Stimulated activated effector memory CD8-positive, alpha-beta T cell treated with anti-CD3 and anti-CD28 coated beads, Interleukin-12 subunit alpha, Interleukin-12 subunit beta, amount 100 ng/mL, for 72 hours (primary cell): Measurements from ENCODE around the gene HOXC13.

Experiments
- ATAC-seq: fragments of 150-1000 bp; cut with Tn5 transposase; 2 replicates; pipeline ENCODE4 v1.10.0; 2021
- DNase-seq, 2 donors: peaks; one replicate each; pipeline ENCODE4 v3.0.0; 2021 to 2022; ENCODE audit warnings: low spot score in 2 of 2
- H3K27ac Mint-ChIP-seq: one replicate; pipeline ENCODE4 v1.8.0; 2022; ENCODE audit warnings: mild to moderate bottlenecking, mixed read lengths
- H3K36me3 Mint-ChIP-seq: one replicate; pipeline ENCODE4 v1.8.0; 2022; ENCODE audit warnings: mild to moderate bottlenecking, mixed read lengths
- H3K4me1 Mint-ChIP-seq: one replicate; pipeline ENCODE4 v1.8.0; 2022; ENCODE audit warnings: mixed read lengths
- H3K4me3 Mint-ChIP-seq: one replicate; pipeline ENCODE4 v1.8.0; 2022; ENCODE audit warnings: mild to moderate bottlenecking, mixed read lengths
- H3K9me3 Mint-ChIP-seq: one replicate; pipeline ENCODE4 v1.8.0; 2022; ENCODE audit warnings: mixed read lengths

The HOXC13 gene

GRCh38 chr12:53932915-53933314 is 5.7 kb upstream of the HOXC13 start:
- H3K4me3 Mint-ChIP-seq, result no peak overlapping the region
- H3K27ac Mint-ChIP-seq, result no peak overlapping the region
- ATAC-seq (no peak), DNase-seq (no peak)
- H3K36me3 Mint-ChIP-seq, result no peaks in the 10 kb centered on the region
- H3K9me3 Mint-ChIP-seq, result no peaks in the 10 kb centered on the region
- peaks cover 15% of the 10 kb centered on the region for H3K4me1 Mint-ChIP-seq

DNA sequence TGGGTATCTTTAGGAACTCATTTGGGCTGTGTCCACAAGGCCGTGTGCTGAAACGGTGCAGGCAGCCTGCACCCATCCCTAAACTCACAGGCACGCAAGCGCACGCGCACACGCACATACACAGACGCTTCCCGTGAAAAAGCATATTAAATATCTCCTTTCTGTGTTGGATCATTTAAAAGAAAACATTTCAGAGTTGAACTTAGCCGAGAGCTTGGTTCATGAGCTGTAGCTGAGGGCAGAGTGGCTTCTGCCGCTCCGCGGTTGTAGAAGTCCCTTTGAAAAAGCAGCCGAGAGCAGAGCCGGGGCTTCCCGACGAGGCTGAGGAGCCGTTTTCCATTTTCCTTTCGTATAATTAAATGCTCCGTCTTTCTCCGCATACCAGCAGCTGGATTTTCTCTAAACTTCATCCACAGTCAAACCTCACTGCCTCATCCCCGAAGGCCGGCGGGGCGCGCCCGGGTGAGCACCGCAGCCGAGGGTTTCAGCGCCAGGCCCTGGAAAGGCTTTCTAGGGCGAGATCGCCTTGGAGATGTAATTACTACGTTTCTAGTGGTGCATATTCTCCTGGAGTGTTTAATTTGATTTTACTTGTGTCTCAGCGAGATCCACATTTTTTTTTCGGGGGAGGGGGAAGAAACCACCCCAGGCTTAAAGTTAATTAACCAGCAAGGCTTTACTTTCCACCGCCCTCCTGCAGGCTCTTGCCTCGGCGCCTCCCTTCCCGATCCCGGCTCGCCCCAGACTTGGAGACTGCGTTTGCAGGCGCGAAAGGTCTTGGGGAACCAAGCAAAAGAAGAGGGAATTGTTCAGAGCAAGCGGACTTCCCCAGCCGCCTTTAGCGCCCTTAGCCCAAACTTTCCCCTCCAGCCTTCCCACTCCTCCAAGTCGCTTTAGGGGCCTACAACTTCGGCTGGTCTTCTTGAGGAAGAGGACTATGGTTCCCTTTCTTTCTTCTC is 3.0 kb upstream of the HOXC13 start:
- DNase-seq, result no peak
- Mint-ChIP-seq H3K36me3 (no peaks in the 10 kb centered on the region), H3K9me3 (no peaks in the 10 kb centered on the region), H3K4me3 (no peak overlapping the region), H3K27ac (no peak overlapping the region), H3K4me1 (peaks cover 15% of the 10 kb centered on the region)
- ATAC-seq, result no peak

DNA sequence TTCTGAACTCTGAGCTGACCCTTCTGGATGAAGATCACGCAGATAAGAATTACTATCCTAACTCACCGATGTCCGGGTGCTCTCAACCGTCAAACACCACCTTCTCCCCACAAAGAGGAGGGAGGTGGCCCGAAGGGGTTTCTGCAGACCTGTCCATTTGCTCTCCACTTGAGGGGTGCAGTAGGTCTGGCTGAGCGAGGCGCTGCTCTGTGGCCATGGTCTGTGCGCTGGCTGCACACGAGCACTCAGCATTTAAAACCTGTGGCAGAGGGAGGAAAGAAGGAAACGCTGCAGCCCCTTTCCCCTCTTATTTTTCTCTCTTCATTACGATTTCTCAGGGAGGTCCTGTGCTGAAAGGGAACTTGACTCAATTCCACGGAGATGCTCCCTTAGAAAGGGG is 1.5 kb upstream of the HOXC13 start:
- no peak overlapping the region for H3K4me3 Mint-ChIP-seq
- H3K27ac Mint-ChIP-seq, result no peak overlapping the region
- peaks cover 15% of the 10 kb centered on the region for H3K4me1 Mint-ChIP-seq
- H3K36me3 Mint-ChIP-seq, result no peaks in the 10 kb centered on the region
- DNase-seq (no peak), ATAC-seq (no peak)
- no peaks in the 10 kb centered on the region for H3K9me3 Mint-ChIP-seq

GRCh38 chr12:53937596-53938325 is 870 bp upstream of the HOXC13 start:
- H3K9me3 Mint-ChIP-seq, result no peaks in the 10 kb centered on the region
- H3K4me3 Mint-ChIP-seq, result no peak overlapping the region
- DNase-seq (no peak), ATAC-seq (no peak)
- peaks cover 15% of the 10 kb centered on the region for H3K4me1 Mint-ChIP-seq
- H3K27ac Mint-ChIP-seq, result no peak overlapping the region
- H3K36me3 Mint-ChIP-seq, result no peaks in the 10 kb centered on the region

DNA sequence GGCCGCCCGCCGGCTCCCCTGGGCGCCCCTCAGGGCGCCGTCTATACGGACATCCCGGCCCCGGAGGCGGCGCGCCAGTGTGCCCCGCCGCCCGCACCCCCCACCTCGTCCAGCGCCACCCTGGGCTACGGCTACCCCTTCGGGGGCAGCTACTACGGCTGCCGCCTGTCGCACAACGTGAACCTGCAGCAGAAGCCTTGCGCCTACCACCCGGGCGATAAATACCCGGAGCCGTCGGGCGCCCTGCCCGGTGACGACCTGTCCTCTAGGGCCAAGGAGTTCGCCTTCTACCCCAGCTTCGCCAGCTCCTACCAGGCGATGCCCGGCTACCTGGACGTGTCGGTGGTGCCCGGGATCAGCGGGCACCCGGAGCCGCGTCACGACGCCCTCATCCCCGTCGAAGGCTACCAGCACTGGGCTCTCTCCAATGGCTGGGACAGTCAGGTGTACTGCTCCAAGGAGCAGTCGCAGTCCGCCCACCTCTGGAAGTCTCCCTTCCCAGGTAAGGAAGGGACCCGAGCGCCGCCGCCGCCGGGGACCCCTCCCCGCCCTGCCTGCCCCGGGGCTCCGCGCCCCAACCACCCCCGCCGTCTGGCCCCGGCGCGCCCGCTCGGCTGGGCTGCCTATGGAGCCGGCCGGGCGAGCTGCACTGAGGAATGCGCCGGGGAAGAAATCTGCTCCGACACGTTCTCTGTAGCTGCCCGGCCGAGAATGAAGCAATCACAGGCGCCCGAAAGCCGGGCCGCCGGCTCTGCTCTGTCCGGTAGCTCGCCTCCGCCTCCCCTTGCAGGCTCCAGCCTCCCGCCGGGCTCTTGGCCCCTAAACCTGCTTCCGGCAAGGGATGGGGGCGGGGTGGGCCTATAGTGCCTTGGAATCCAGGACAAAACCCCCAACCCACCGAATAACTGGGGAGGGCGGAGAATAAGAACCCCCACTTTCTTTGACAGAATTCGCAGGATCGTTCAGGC is 794 bp downstream of the HOXC13 start:
- Mint-ChIP-seq H3K36me3 (no peaks in the 10 kb centered on the region), H3K27ac (no peak overlapping the region), H3K4me1 (peaks cover 15% of the 10 kb centered on the region), H3K9me3 (no peaks in the 10 kb centered on the region), H3K4me3 (no peak overlapping the region)
- no peak for ATAC-seq
- no peak for DNase-seq

- Mint-ChIP-seq H3K4me1 (peaks cover 11% of the 10 kb centered on the region), H3K27ac (no peak overlapping the region), H3K9me3 (no peaks in the 10 kb centered on the region), H3K4me3 (no peak overlapping the region), H3K36me3 (no peaks in the 10 kb centered on the region)
- no peak for DNase-seq
- ATAC-seq, result no peak
Observed at GRCh38 chr12:53940443-53941014, 1.9 kb downstream of the HOXC13 start.

DNA sequence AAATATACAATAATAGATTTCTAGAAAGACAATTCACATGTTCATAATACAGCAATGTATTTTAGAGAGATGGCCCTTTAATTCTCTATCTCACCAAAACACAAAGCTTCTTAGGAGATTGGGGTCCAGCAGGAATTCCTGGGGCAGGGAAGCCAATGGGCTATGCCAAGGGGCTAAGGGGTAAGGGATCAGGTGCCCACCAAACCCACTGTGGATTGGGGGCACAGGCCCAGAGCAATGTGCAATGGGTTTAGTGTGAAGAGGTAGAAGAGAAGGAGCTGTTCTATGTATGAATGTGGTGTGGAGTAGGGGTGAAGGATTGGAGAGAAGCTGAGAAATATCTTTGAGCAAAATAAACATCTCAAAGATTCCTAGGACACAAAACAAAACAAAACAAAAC is 2.6 kb downstream of the HOXC13 start:
- no peak overlapping the region for H3K27ac Mint-ChIP-seq
- H3K4me3 Mint-ChIP-seq, result no peak overlapping the region

GRCh38 chr12:53941750-53942149 is 3.1 kb downstream of the HOXC13 start:
- no peak for DNase-seq
- Mint-ChIP-seq H3K4me1 (peaks cover 5% of the 10 kb centered on the region), H3K4me3 (no peak overlapping the region), H3K36me3 (no peaks in the 10 kb centered on the region), H3K27ac (no peak overlapping the region), H3K9me3 (no peaks in the 10 kb centered on the region)
- ATAC-seq, result no peak

More for the DNA sequence above, 2.6 kb downstream of the HOXC13 start:
- Mint-ChIP-seq H3K4me1 (peaks cover 5% of the 10 kb centered on the region), H3K36me3 (no peaks in the 10 kb centered on the region), H3K9me3 (no peaks in the 10 kb centered on the region)
- DNase-seq, result no peak
- no peak for ATAC-seq

DNA sequence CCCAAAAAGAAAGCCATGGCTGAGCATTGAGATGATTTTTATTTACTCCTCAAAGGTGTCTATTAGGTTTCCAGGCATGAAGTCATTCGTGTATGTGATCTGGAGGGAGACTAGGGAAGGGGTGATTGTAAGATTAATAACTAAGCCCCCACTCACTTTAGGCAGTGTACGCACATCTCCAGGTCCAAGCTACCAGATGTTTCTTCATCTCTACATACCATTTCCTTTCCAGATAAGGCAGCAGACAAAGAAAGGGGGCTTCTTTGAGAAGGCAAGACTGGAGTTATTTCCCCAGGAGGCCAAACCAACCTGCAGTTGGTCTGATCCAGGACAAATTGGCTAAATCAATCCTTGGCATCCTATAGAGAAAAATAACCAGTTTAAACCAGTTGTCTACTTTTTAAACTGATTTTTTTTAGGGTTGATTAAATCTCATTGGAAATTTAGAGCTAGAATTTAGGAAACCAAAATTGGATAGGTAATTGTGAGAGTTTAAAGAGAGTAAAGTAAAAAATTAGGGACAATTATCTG is 3.9 kb downstream of the HOXC13 start:
- Mint-ChIP-seq H3K36me3 (no peaks in the 10 kb centered on the region), H3K4me3 (no peak overlapping the region)

GRCh38 chr12:53944209-53944608 is 5.6 kb downstream of the HOXC13 start:
- no peak overlapping the region for H3K4me3 Mint-ChIP-seq
- H3K9me3 Mint-ChIP-seq, result no peaks in the 10 kb centered on the region
- no peaks in the 10 kb centered on the region for H3K36me3 Mint-ChIP-seq
- H3K4me1 Mint-ChIP-seq, result no peaks in the 10 kb centered on the region
- ATAC-seq (no peak), DNase-seq (no peak)
- H3K27ac Mint-ChIP-seq, result no peak overlapping the region

More for the DNA sequence above, 3.9 kb downstream of the HOXC13 start:
- H3K9me3 Mint-ChIP-seq, result no peaks in the 10 kb centered on the region
- DNase-seq, result no peak
- no peaks in the 10 kb centered on the region for H3K4me1 Mint-ChIP-seq
- no peak for ATAC-seq
- H3K27ac Mint-ChIP-seq, result no peak overlapping the region

- H3K4me3 Mint-ChIP-seq, result no peak overlapping the region
- H3K9me3 Mint-ChIP-seq, result no peaks in the 10 kb centered on the region
- peaks cover under 1% of the 10 kb centered on the region for H3K4me1 Mint-ChIP-seq
- DNase-seq (no peak), ATAC-seq (no peak)
- H3K27ac Mint-ChIP-seq, result no peak overlapping the region
- no peaks in the 10 kb centered on the region for H3K36me3 Mint-ChIP-seq
Observed at GRCh38 chr12:53944907-53945847, 6.5 kb downstream of the HOXC13 start.

- Mint-ChIP-seq H3K4me3 (no peak overlapping the region), H3K36me3 (peaks cover 12% of the 10 kb centered on the region), H3K4me1 (peaks cover 20% of the 10 kb centered on the region), H3K9me3 (no peaks in the 10 kb centered on the region), H3K27ac (no peak overlapping the region)
- DNase-seq (no peak), ATAC-seq (no peak)
Observed at GRCh38 chr12:53947743-53948142, 9.1 kb downstream of the HOXC13 start.

GRCh38 chr12:53948650-53949593 is 10.3 kb downstream of the HOXC13 start:
- Mint-ChIP-seq H3K4me1 (peaks cover 26% of the 10 kb centered on the region), H3K9me3 (no peaks in the 10 kb centered on the region), H3K27ac (no peak overlapping the region), H3K36me3 (peaks cover 21% of the 10 kb centered on the region), H3K4me3 (no peak overlapping the region)
- ATAC-seq, result no peak
- DNase-seq, result no peak
